SK-N-SH (cell line): ENCODE data around the gene GYS2. TPM values are rescaled to one million over a fixed set of nuclear protein-coding genes. Genes with fewer than 3 reads are reported as not detected.

Experiments
- CTCF ChIA-PET: fragments of 300-600, 350-600 bp; formaldehyde crosslinking; extraction: SDS; loops from one replicate; lab custom pipeline; 2021; lab: Yijun Ruan, JAX
- POLR2A ChIA-PET: fragments of 350-600 bp; sonication (Branson Sonifier 250); formaldehyde crosslinking; extraction: SDS; loops from one replicate; lab custom pipeline; 2020; ENCODE audit warnings: antibody characterized with exemption, inconsistent platforms; lab: Yijun Ruan, JAX
- DNase-seq: peaks from one replicate; pipeline ENCODE4 v3.0.0; 2012
- H2AFZ ChIP-seq: fragments of 200-600 bp; sonication (generic); 2 replicates; pipeline ENCODE4 v1.8.1; 2016; ENCODE audit warnings: antibody characterized with exemption, mild to moderate bottlenecking, low read depth
- H3F3A ChIP-seq: fragments of 200-600 bp; sonication (generic); replicated peaks from 2 replicates; pipeline ENCODE3; 2016; ENCODE audit warnings: antibody characterized with exemption, mild to moderate bottlenecking; ENCODE audit not compliant: insufficient read depth
- H3K27ac ChIP-seq, 2 experiments: fragments of 200-500 bp in 1 of 2; fragments of 200-600 bp in 1 of 2; sonication (Bioruptor generic) in 1 of 2; sonication (generic), shearing (Covaris generic) in 1 of 2; 2 replicates each; pipeline versions ENCODE4 v1.5.1 to v1.6.1; 2014 to 2016; ENCODE audit warnings: low read depth in 2 of 2, inconsistent platforms in 1 of 2, low read length in 1 of 2, mild to moderate bottlenecking in 1 of 2, mixed read lengths in 1 of 2
- H3K27me3 ChIP-seq: fragments of 200-600 bp; sonication (generic), shearing (Covaris generic); 2 replicates; pipeline ENCODE4 v1.6.1; 2016; ENCODE audit warnings: mixed run types; ENCODE audit not compliant: insufficient read depth
- H3K36me3 ChIP-seq, 2 experiments: fragments of 200-500 bp in 1 of 2; fragments of 200-600 bp in 1 of 2; sonication (Bioruptor generic) in 1 of 2; sonication (generic) in 1 of 2; replicated peaks in 1 of 2; 2 replicates each; pipeline versions ENCODE3 to v1.5.1; 2014 to 2016; ENCODE audit warnings: low read length in 1 of 2, mild to moderate bottlenecking in 1 of 2; ENCODE audit not compliant: insufficient read depth in 2 of 2, control insufficient read depth in 1 of 2
- H3K4me1 ChIP-seq, 2 experiments: fragments of 200-500 bp in 1 of 2; fragments of 200-600 bp in 1 of 2; sonication (Bioruptor generic) in 1 of 2; sonication (generic), shearing (Covaris generic) in 1 of 2; 2 replicates each; pipeline versions ENCODE4 v1.5.1 to v1.6.1; 2014 to 2016; ENCODE audit warnings: low read depth in 1 of 2, low read length in 1 of 2, mixed run types in 1 of 2; ENCODE audit not compliant: insufficient read depth in 2 of 2, control insufficient read depth in 1 of 2
- H3K4me2 ChIP-seq: fragments of 200-600 bp; sonication (generic), shearing (Covaris generic); 2 replicates; pipeline ENCODE4 v1.6.1; 2017; ENCODE audit warnings: mixed run types
- H3K4me3 ChIP-seq, 2 experiments: fragments of 200-500 bp in 1 of 2; fragments of 200-600 bp in 1 of 2; sonication (Bioruptor generic) in 1 of 2; sonication (generic), shearing (Covaris generic) in 1 of 2; 2 replicates each; pipeline versions ENCODE4 v1.5.1 to v1.8.1; 2014 to 2016; ENCODE audit warnings: low read depth in 2 of 2, inconsistent platforms in 1 of 2, low read length in 1 of 2, mild to moderate bottlenecking in 1 of 2, mixed read lengths in 1 of 2, moderate library complexity in 1 of 2
- H3K79me2 ChIP-seq: fragments of 200-600 bp; sonication (generic); 2 replicates; pipeline ENCODE4 v1.8.1; 2017; ENCODE audit warnings: mild to moderate bottlenecking; ENCODE audit not compliant: insufficient read depth
- H3K9ac ChIP-seq: fragments of 200-600 bp; sonication (generic); 2 replicates; pipeline ENCODE4 v1.6.1; 2017; ENCODE audit warnings: mixed run types
- H3K9me2 ChIP-seq: fragments of 200-600 bp; sonication (generic); 2 replicates; pipeline ENCODE4 v1.6.1; 2017; ENCODE audit warnings: mixed run types
- H3K9me3 ChIP-seq: fragments of 200-600 bp; sonication (generic); 2 replicates; pipeline ENCODE4 v1.6.1; 2017; ENCODE audit warnings: mixed run types, mild to moderate bottlenecking, moderate library complexity
- H4K20me1 ChIP-seq: fragments of 200-600 bp; sonication (generic); 2 replicates; pipeline ENCODE4 v1.6.1; 2017; ENCODE audit warnings: mild to moderate bottlenecking, mixed run types; ENCODE audit not compliant: insufficient read depth
- ELF1 ChIP-seq: IDR thresholded peaks from 2 replicates; pipeline ENCODE4 v1.4.0; 2012
- EZH2phosphoT487 ChIP-seq: fragments of 200-600 bp; sonication (generic); IDR thresholded peaks from 2 replicates; pipeline ENCODE4 v1.6.1; 2017; ENCODE audit warnings: low read depth, mixed run types, mild to moderate bottlenecking, antibody characterized with exemption, moderate library complexity, borderline replicate concordance
- FOSL2 ChIP-seq: IDR thresholded peaks from 2 replicates; pipeline ENCODE4 v1.4.0; 2012; ENCODE audit warnings: low read depth, mild to moderate bottlenecking, moderate library complexity, borderline replicate concordance
- FOXJ3 ChIP-seq: sonication (generic); formaldehyde crosslinking; IDR thresholded peaks from 2 replicates; pipeline ENCODE4 v1.5.1; 2020; ENCODE audit warnings: mild to moderate bottlenecking, missing genetic modification reagents
- FOXM1 ChIP-seq: IDR thresholded peaks from 2 replicates; pipeline ENCODE4 v1.4.0; 2012; ENCODE audit warnings: low read depth, mild to moderate bottlenecking
- GATA2 ChIP-seq: sonication (generic); formaldehyde crosslinking; IDR thresholded peaks from 2 replicates; pipeline ENCODE4 v1.5.0; 2020; ENCODE audit warnings: mild to moderate bottlenecking, missing genetic modification reagents
- NFIC ChIP-seq: IDR thresholded peaks from 2 replicates; pipeline ENCODE4 v1.4.0; 2012; ENCODE audit warnings: borderline replicate concordance
- NRF1 ChIP-seq: IDR thresholded peaks from 2 replicates; pipeline ENCODE4 v1.6.1; 2012; ENCODE audit warnings: low read depth, mild to moderate bottlenecking, low read length
- RAD21 ChIP-seq: IDR thresholded peaks from 2 replicates; pipeline ENCODE4 v1.6.1; 2012; ENCODE audit warnings: mild to moderate bottlenecking, low read length
- RCOR1 ChIP-seq: fragments of 150-350 bp; IDR thresholded peaks from 2 replicates; pipeline ENCODE4 v1.6.1; 2017; ENCODE audit warnings: antibody characterized with exemption, low read length
- RFX5 ChIP-seq: IDR thresholded peaks from 2 replicates; pipeline ENCODE4 v1.6.1; 2012; ENCODE audit warnings: mild to moderate bottlenecking, improper control_type of control experiment, low read length
- RXRA ChIP-seq: IDR thresholded peaks from 2 replicates; pipeline ENCODE4 v1.4.0; 2012; ENCODE audit warnings: low read depth, mild to moderate bottlenecking, borderline replicate concordance
- SIN3A ChIP-seq: IDR thresholded peaks from 2 replicates; pipeline ENCODE4 v1.6.1; 2012; ENCODE audit warnings: low read depth, mild to moderate bottlenecking, low read length, moderate library complexity, borderline replicate concordance
- SMC3 ChIP-seq: IDR thresholded peaks from 2 replicates; pipeline ENCODE4 v1.6.1; 2012; ENCODE audit warnings: low read depth, low read length, improper control_type of control experiment
- TAF1 ChIP-seq: IDR thresholded peaks from 2 replicates; pipeline ENCODE4 v1.6.1; 2012; ENCODE audit warnings: low read depth, mild to moderate bottlenecking, low read length, moderate library complexity, borderline replicate concordance
- WGBS: methylation state at CpG from one replicate; pipeline ENCODE4 v1.1.6; 2017; ENCODE audit warnings: low lambda C conversion rate; 5-methylcytosine and 5-hydroxymethylcytosine counted together
- polyA plus RNA-seq, 3 experiments: library from polyadenylated mRNA; depleted of rRNA; stranded (reverse); fragments of >200 nt; gene quantifications; 2 replicates each; pipeline ENCODE4 v1.2.3, GENCODE V29; 2012
- TF ChIP-seq, protein P1 (sequence below): IDR thresholded peaks from 2 replicates; pipeline ENCODE4 v1.4.0; 2012; ENCODE audit warnings: low read depth
- TF ChIP-seq, protein P2 (sequence below): IDR thresholded peaks from 2 replicates; pipeline ENCODE4; 2012
- TF ChIP-seq, protein P3 (sequence below): IDR thresholded peaks from 2 replicates; pipeline ENCODE4 v1.4.0; 2012; ENCODE audit warnings: low read depth, borderline replicate concordance
- TF ChIP-seq, protein P4 (sequence below): IDR thresholded peaks from 2 replicates; pipeline ENCODE4 v1.4.0; 2012; ENCODE audit warnings: low read depth, borderline replicate concordance

The GYS2 gene
- polyA plus RNA-seq, 1 of the 3 experiments (the other 2 are of a cell fraction): not detected

DNA sequence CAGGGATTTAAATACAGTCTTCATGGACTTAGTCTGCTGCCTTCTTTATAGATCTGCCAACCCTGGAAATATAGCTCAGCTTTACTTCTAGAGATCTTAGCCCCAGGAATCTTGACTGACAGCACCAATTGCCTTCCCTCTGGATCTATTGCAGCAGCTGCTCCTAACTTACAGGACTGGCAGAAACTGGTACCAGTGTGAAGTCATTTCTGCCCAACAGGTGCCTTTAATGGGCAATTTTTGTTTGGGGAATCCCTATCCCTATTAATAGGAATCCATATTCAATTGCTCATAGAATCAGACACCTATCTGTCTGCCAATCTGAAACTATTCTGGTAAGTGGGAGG lies 51.3 kb downstream of the GYS2 start (continued):
- TF ChIP-seq NRF1 (no peak), FOSL2 (no peak), ELF1 (no peak), RXRA (no peak)
- TF ChIP-seq, protein P1, sequence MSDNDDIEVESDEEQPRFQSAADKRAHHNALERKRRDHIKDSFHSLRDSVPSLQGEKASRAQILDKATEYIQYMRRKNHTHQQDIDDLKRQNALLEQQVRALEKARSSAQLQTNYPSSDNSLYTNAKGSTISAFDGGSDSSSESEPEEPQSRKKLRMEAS: no peak

DNA sequence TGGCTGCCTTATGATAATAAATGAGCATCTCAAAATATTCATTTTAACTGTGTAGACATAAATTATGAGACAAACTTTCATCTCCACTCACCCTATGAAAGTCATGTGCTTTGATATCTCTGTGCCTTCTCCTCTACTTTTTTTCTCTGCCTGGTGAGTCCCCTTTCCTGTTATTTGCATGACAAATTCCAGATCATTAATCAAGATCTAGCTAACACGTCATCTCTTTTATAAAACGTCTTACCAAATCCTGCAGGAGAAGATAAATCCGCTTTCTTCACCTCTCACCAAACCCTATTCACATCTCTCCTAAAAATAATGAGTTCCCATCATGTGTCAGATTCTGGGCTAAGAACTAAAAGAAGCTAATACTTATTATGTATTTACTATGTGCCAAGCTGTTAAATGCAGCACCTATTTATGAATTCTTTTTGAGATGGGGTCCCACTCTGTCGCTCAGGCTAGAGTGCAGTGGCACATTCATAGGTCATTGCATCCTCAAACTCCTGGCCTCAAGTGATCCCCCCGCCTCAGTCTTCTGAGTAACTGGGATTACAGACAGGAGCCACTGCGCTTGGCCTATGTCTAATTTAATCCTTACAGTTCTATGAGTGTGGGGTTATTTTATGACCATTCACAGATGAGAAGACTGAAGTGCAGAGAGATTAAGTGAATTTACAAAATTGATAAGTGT lies 51.9 kb downstream of the GYS2 start:
- POLR2A ChIA-PET: no interaction called here
- CTCF ChIA-PET: no interaction called here
- WGBS: 30% methylated on average over 6 of the region's 6 CpGs
- Histone ChIP-seq H3K9me3 (no peaks in the 10 kb centered on the region), H3K27ac (no peak overlapping the region), H2AFZ (no peak overlapping the region), H3K9me2 (no peaks in the 10 kb centered on the region), H3K4me3 (no peak overlapping the region), H3K4me1 (no peaks in the 10 kb centered on the region), H3K4me2 (no peak overlapping the region), H3K27me3 (no peaks in the 10 kb centered on the region; the same call in 1 of the 2 replicates), H3F3A (no peaks in the 10 kb centered on the region), H3K36me3 (no peaks in the 10 kb centered on the region), H4K20me1 (no peaks in the 10 kb centered on the region), H3K9ac (no peak overlapping the region), H3K79me2 (no peaks in the 10 kb centered on the region)
- DNase-seq: no peak
- TF ChIP-seq NRF1 (no peak), NFIC (no peak), RAD21 (no peak), EZH2phosphoT487 (no peak), RXRA (no peak), SIN3A (no peak), GATA2 (CRISPR knock-in tag) (no peak), SMC3 (no peak), TAF1 (no peak), FOXJ3 (no peak), RCOR1 (no peak), FOXM1 (no peak), RFX5 (no peak)
- TF ChIP-seq, protein P2, sequence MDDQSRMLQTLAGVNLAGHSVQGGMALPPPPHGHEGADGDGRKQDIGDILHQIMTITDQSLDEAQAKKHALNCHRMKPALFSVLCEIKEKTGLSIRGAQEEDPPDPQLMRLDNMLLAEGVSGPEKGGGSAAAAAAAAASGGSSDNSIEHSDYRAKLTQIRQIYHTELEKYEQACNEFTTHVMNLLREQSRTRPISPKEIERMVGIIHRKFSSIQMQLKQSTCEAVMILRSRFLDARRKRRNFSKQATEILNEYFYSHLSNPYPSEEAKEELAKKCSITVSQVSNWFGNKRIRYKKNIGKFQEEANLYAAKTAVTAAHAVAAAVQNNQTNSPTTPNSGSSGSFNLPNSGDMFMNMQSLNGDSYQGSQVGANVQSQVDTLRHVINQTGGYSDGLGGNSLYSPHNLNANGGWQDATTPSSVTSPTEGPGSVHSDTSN: no peak
- TF ChIP-seq, protein P3, sequence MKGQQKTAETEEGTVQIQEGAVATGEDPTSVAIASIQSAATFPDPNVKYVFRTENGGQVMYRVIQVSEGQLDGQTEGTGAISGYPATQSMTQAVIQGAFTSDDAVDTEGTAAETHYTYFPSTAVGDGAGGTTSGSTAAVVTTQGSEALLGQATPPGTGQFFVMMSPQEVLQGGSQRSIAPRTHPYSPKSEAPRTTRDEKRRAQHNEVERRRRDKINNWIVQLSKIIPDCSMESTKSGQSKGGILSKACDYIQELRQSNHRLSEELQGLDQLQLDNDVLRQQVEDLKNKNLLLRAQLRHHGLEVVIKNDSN: no peak
- TF ChIP-seq, protein P4, sequence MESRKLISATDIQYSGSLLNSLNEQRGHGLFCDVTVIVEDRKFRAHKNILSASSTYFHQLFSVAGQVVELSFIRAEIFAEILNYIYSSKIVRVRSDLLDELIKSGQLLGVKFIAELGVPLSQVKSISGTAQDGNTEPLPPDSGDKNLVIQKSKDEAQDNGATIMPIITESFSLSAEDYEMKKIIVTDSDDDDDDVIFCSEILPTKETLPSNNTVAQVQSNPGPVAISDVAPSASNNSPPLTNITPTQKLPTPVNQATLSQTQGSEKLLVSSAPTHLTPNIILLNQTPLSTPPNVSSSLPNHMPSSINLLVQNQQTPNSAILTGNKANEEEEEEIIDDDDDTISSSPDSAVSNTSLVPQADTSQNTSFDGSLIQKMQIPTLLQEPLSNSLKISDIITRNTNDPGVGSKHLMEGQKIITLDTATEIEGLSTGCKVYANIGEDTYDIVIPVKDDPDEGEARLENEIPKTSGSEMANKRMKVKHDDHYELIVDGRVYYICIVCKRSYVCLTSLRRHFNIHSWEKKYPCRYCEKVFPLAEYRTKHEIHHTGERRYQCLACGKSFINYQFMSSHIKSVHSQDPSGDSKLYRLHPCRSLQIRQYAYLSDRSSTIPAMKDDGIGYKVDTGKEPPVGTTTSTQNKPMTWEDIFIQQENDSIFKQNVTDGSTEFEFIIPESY: no peak
